GM21529 (cell line): ENCODE data around the gene FAM78A.
A peak's percentile ranks its signal among the peaks of the same experiment; 100 is the strongest.

Experiments
- ATAC-seq: cut with Tn5 transposase; IDR thresholded peaks from one replicate; pipeline ENCODE4 v1.9.1; 2021; ENCODE audit not compliant: unreplicated experiment

FAM78A gene

DNA sequence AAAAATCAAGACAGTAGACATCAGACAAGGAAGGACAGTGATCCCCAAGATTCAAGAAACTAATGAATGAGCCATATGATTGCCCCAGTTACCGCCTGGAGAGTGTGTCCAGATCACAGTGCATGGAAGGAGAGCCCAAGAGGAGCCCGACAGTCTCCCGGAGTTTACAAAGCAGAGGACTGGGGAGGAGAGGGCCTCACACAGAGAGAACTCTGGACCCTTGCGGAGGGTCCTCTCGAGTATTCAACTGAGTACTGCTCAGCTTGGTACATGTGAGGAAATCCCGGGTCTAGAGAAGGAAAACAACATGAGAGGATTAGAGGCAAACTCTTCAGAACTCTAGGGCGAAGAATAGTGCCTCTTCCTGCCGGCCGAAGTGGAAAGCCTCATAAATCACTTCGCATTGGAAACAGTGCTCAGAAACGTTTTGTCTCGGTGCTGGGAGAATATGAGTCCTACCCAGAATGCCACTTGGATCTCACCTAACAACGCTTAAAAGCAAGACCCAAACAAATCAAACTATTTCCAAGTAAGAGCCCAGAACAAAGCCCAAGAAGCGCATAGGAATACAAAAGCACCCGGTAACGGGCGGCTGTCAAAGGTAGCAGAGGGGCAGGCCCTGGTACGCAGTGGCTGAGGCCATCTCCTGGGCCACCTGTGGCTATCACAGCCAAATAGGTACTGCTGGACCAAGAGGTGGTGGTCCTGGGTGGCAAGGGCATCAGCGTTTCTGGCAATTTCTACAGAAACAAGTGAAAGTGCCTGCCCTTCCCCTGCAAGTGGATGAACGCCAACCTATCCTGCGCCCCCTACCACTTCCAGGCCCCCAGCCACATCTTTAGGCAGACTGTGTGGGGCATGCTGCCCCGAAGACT, 36.0 kb downstream of the FAM78A start:
- ATAC-seq, result no peak

GRCh38 chr9:131239161-131239975, 36.9 kb downstream of the FAM78A start:
- no peak for ATAC-seq

DNA sequence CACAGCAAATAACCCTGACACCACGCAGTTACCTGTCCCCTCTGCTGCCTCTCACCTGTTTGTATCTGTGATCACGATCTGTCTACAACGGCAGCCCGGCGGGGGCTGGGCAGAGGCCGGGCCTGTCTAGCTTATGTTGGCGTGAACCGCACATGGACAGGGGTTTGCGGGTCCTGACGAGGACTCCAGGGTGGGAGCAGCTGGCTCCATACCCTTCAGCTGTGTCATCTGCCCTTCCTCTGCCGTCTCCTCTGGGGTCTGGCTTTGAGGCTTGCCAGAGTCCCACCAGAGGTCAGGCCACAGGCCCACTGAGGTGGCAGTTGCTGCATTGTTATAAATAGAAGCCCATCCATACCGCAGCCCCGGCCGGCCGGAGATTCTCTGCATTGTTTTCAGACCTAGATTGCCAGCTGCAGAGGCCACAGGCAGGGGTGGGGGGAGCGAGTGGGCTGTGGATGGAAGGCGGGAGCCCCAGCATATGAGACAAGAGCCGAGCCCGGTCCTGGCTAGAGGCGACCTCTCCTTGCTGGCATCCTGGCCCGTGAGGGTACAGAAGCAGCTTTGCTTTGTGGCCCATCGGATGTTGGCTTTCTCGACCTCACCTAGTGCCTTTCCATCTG, 37.8 kb downstream of the FAM78A start:
- ATAC-seq, result no peak

DNA sequence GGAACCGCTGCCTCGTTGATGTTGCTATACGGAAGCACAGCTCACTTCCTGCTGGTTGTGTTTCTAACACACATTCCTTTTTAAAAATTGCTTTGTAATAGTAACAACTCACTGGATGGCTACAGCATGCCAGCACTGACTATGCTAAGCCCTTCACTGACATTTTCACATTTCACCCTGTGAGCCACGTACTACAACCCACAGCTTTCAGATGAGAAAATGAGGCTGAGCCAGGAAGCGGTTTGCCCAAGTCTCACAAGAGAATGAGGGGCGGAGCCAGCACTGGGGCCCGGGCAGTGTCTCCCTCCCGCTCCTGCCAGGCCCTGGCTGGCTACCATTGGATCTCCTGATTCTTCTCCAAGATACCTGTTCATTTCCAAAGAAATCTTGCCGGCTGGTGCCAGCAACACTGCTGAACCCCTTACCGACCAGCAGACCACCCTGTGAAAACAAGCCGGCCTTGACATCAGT, 38.3 kb downstream of the FAM78A start:
- peak; percentile 94 for ATAC-seq

- ATAC-seq, result no peak
These were observed 39.0 kb downstream of the FAM78A start for GRCh38 chr9:131237291-131237690.

- no peak for ATAC-seq
These were observed 39.5 kb downstream of the FAM78A start for GRCh38 chr9:131236761-131237160.

- no peak for ATAC-seq
These were observed 40.1 kb downstream of the FAM78A start for GRCh38 chr9:131236161-131236560.

DNA sequence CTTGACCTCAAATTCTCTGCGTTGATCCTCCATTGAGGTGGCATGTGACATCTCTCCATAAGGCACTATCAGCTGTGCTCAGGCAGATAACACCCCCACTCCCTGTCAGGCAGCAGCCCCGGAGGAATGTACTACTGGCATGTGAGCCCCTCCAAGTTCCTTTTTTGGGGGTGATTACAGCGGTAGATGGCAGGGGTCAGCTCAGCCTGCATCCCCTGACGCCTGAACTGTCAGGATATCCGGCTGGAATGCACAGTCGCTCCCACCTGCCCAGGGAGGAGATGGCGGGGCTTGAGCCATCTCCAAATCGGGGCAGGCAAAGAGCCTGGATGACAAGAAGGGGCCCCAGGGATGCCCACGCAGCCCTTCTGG, 40.8 kb downstream of the FAM78A start:
- ATAC-seq, result no peak

- no peak for ATAC-seq
These were observed 41.4 kb downstream of the FAM78A start for GRCh38 chr9:131234799-131235479.

- ATAC-seq, result no peak
These were observed 42.3 kb downstream of the FAM78A start for GRCh38 chr9:131233995-131234394.

DNA sequence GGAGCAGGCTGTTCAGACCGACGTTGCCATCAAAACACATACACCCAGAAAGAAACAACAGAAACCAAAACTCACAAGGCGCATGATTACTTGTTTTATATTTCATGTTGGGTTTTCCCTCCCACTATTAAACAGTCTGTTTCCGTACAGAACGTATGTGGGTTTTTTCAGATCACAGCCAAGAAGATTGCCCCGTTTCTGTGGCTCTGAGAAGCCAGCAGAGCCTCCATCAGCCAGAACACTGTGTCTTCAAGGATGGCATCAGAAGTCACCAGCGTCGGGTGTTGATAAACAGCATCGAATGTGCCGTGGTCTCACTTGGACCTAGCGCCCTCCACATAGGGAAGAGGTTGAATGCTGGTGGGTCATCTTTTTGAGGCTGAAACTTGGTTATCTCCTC, 42.8 kb downstream of the FAM78A start:
- no peak for ATAC-seq

DNA sequence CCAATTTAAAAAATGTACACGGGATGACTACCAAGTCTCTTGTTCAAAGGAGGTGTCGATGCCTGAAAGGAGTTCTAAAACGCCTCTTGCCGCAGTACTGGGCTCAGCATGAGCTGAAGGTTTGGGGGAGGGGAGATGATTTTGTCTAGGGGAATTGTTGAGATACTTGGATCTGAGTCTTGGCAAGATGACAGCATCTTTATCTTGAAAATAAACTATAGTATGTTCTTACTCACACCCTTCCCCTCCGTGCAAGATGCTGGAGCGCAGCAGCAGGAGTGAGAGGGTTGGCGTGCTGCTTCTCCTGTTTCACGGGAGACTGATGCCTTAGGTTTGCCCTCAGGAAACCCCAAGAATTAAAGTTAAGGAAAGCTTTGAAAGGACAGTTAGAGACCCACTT, 47.3 kb downstream of the FAM78A start:
- no peak for ATAC-seq

- no peak for ATAC-seq
These were observed 48.3 kb downstream of the FAM78A start for GRCh38 chr9:131227959-131228460.

- no peak for ATAC-seq
These were observed 49.0 kb downstream of the FAM78A start for GRCh38 chr9:131227112-131227958.

GRCh38 chr9:131226226-131226625, 50.1 kb downstream of the FAM78A start:
- ATAC-seq, result no peak

GRCh38 chr9:131222460-131222859, 53.9 kb downstream of the FAM78A start:
- ATAC-seq, result no peak

GRCh38 chr9:131220485-131220884, 55.8 kb downstream of the FAM78A start:
- ATAC-seq, result no peak

DNA sequence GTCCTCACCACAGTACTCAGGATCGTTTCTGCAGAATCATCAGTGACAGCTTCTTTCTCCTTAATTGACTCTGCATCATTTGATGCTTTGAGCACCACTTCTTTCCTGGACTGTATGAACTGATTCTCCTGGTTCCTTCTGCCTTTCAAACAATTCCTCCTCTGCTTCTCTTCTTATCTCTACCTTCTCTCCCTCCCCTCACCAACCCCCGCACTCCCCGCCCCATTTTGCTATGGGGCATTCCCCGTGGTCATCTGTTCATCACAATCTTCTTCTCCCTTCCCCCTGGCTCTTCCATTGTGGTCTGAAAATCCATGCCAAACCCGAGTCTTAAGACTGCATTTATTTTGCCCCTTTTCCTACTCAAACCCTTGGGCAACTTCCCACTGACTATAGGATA, 57.9 kb downstream of the FAM78A start:
- ATAC-seq, result no peak

- no peak for ATAC-seq
These were observed 58.8 kb downstream of the FAM78A start for GRCh38 chr9:131217331-131218031.
